HG02678 (cell line): ENCODE data around the gene LGI4.
"Not testable (repeated sequence)": the region's sequence is repeated elsewhere in the genome, so short reads cannot be mapped to it uniquely, and the experiment has no call there.

Experiments used
- ATAC-seq: cut with Tn5 transposase; IDR thresholded peaks from one replicate; pipeline ENCODE4 v1.9.1; 2021; ENCODE audit warnings: mild to moderate bottlenecking, moderate library complexity; ENCODE audit not compliant: unreplicated experiment

The LGI4 gene

DNA sequence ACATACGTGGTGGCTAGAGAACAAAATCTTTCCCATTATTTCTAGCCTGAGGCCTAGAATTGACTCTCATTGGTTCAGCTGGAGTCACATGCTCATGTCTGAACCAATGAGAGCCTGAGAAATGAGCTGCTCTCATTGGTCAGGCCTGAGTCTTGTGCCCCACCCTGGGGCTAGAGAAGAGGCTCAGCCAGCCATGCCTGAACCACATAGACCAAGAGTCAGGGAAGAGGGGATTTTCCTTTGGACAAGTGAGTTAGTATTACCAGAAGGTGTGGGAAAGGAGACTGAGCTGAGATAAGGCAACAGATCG, 26.5 kb upstream of the LGI4 start:
- no peak for ATAC-seq

DNA sequence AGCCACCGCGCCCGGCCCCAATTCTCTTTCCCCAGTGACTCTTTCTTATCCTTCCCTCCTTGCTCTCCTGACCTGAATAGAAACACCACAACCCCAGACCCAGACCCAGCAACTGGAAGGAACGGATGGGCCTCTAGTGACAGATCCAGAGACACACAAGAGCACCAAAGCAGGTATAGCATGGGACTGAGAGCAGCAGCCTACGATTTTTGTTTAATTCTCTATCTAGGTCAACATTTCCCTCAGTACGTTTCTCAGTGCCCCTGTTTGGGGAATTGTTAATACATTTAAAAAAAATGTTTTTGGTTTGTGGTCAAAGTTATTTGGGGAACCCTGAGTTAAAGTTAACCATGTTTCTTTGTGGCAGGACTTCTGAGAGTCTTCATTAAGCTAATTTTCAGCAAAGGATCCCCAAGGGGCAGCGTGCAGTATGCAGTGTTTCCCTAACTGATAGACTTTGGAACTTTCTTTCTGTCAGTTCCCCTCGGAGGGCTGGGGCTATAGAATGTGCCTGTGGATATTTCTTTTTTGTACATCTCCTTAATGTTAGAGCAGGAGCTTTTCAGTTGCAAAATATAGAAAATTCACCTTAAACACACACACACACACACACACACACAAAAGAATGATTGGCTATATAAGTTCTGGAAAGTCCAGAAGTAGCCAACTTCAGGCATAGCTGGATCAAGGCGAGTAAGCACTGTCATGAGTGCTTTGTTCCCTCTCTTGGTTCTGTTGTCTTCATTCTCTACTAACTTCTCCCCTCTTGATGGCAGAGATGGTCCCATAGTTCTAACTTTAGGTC, 26.0 kb upstream of the LGI4 start:
- ATAC-seq = no peak

DNA sequence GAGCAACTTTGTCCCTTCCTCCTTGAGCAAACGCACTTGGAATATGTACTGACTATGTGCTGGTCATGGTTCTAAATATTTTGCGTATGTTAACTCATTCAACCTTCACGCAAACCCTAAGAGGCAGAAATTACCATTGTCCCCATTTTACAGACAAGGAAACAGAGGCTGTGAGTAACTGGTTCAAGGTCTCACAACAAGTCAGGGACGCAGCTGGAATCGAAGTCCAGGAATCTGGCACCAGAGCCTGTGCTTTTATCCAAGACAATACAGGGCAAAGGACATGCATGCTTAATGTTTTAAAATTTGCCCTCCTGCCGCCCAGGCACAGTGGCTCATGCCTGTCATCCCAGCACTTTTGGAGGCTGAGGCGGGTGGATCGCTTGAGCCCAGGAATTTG, 24.7 kb upstream of the LGI4 start:
- no peak for ATAC-seq

DNA sequence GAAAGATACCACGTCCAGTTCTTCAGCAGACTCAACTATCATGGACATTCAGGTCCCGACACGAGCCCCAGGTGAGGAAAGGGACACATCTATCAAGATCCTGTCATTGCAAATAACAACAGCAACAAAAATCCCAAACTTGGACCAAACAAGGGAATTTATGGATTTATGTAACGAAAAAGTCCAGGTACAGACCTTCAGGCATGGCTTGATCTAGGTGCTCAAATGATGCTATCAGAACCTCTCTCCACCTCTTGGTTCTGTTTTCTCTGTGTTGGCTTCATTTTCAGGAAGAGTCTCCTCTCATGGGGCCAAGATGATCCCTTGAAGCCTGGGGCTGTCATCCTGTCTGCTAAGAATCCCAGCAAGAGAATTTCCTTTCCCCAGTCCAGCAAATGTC, 22.6 kb upstream of the LGI4 start:
- ATAC-seq = no peak

DNA sequence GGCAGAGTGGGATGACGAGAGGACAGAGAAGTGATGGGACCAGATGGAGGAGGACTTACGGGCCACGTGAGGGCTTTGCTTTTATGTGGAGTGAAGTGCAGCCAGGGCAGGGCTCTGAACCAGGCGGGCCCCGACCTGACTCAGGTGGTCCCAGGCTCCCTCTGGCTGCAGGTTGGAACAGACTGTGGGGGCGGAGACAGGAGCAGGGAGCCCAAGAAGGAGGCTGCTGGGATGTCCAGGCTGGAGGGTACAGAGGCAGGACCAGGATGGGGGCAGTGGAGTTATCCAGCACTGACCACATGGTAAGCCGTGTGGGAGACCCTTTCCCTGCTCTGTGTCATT, 21.8 kb upstream of the LGI4 start:
- ATAC-seq = no peak

DNA sequence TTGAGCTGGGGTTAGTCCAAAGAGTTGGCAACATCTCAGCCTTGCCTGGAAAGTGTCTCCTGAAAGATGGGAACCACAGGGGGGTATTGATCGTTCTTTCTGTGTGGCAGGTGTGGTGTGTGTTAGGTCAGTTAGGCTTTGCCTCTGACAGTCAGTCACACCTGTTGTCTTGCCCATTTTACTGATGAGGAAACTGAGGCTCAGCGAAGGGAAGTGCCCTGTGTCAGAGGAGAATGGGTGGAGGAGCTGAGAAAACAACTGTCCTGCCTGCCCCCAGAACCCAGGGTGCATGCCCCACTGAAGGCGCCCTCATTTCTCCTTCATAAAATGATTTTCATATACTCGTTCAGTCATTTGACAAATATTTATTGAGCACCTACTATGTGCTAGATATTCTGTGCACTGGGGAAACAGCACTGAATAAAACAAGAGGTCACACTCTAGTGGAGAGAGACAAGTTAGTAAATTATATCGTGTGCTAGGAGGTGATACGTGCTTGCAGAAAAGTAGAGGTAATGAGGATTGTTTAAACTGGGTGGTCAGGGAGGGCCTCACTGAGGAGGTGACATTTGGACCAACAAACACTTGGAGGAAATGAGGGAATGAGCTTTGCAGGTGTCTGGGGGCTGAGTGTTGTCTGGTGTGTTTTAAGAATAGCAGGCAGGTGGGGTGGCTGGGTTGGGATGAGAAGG, 21.3 kb upstream of the LGI4 start:
- ATAC-seq = no peak

DNA sequence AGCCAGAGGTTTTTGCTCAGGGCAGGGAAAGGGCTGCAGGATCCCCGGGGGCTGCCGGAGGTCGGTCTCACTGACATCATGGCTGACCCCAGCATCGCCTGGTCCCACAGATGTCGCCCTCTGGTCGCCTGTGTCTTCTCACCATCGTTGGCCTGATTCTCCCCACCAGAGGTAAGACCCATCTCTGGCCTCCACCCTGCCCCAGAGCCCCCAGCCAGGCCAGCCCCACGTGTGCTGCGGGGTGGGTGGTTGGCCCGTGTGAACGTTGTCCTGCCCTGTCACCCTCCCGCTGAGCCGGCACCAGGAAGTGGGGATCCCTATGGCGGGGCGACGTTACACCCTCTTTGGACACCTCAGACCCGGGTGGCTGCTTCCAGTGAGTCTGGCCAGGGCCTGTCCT, 20.6 kb upstream of the LGI4 start:
- ATAC-seq = no peak

DNA sequence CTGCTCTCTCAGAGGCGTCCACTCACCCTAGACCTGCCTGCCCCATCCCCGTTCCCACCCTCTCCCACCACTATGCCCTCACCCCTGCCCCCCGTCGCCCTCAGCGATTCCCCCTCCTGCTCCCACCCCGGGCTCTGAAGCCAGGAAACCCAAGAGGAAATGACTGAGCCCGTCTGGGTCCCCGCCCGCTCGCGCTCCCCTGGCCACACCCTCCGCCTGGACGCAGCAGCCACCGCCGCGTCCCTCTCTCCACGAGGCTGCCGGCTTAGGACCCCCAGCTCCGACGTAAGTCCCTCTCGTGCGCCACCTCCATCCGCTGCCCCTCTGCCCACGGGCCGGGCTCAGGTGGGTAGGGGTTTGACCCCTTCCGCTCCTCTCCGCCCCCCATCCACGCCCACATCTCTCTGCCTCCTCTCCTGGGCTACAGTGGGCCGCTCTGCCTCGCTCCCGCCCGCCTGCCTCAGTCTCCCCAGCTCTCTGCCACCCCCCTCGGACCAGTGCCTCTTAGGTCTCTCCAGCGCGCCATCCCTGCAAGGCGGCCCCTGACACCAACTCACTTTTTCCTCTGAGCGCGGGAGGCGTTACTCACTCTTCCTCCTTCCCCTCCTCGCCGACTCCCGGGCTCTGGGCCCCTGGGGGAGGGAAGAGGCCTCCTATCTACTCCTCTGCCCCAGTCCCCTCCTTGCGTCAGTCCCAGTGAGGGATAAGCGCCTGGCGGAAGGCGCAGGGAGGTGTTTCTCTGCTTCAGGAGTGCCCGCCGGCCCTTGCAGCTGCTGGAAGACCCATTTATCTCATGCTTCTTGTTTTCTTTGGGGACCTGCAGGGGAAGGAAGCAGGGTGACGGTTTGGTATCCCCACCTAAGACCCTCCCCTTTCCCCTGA, 19.9 kb upstream of the LGI4 start, which contains the start of gene FXYD5:
TSS of gene FXYD5 (plus strand) at position 211 of the 882 bp plus-strand sequence. CDS start 816 bp downstream, outside the sequence.
- ATAC-seq = no peak

DNA sequence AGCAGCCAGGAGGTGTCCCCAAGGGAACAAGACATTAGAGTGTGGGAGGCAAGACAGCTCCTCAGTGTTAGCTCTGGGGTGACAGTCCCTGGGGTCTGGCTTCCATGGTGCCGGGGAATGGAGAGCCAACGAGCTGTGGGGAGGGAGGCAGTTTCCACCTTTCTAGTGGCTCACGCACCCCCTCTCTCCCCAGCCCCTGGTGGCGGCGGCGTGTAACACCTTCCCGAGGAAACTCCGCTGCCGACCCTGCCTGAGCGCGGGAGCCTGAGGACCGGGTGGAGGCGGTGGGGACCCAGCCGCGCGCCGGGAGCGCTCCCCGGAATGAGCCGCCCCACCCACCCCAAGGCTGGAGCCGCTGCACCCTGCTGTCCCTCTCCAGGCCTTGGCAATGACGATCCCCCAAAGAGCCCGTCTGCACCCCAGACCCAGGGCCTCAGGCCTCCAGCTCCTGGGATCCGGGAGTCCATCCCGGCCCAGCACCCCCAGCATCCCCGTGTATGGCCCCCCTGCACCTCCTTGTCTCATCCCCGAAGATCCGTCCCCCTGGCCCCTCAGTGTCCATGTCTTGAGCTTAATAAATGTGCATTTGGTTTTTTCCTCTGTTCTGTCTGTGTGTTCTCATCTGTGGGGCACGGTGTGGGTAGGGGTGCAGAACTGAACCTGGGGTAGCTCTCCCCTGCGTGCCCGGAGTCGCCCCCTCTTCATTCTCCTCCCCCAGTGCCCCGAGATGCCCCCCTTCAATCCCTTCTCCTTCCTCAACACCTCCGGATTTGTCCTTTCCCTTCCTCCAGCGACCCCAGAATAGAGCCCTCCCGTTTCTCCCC, 19.1 kb upstream of the LGI4 start:
- ATAC-seq = peak; percentile 56

DNA sequence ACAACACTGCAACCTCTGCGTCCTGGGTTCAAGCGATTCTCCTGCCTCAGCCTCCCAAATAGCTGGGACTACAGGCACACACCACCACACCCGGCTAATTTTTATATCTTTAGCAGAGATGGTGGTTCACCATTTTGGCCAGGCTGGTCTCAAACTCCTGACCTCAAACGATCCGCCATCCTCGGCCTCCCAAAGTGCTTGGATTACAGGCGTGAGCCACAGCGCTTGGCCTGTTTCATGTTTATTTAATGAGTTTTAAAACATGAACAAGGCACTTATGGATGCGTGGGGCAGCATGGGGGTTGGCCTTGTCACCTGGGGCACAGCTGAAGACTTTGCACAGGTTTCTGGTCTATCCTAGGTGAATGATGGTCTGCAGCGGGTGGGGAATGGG, 18.3 kb upstream of the LGI4 start:
- not testable (repeated sequence) for ATAC-seq

DNA sequence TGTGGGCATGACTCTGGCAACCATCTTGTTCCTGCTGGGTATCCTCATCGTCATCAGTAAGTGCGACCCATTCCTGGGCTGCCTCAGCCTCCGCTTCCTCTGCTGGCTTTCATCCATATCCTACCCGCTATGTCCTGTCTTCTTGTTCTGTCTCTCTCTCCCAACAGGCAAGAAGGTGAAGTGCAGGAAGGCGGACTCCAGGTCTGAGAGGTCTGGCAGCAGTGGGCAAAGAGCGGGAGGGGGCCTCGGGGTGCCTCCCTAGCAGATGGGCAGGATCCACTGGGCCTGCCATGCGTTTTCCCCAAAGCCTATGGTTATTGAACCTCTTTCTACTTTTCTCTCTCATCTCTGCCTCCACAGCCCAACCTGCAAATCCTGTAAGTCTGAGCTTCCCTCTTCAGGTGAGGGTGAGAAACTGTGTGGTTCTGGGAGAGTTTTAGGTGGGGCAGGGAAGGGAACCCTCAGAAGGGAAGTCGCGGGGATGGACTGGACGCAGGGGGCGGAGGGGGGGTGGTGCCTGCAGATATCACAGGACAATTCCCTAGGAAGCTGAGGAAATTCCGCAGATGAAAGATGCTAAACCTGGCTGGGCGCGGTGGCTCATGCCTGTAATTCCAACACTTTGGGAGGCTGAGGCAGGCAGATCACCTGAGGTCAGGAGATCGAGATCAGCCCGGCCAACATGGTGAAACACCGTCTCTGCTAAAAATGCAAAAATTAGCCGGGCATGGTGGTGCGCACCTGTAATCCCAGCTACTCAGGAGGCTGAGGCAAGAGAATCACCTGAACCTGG, 16.6 kb upstream of the LGI4 start:
- no peak for ATAC-seq

DNA sequence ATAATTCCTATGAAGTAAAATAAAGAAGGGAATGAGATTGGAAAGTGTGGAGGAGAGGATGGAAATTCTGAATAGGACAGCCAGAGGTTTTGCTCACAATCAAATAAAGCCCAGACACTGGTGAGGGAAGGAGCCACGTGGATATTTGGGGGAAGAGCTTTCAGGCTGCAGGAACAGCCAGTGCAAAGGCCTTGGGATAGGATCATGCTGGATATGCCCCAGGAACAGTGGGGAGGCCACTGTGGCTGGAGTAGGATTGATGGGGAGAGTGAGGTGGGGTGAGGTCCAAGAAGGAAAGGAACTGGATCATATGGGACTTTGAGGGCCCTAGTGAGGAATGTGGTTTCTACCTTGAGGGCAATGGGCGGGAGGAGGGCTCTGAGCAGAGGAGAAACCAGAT, 15.6 kb upstream of the LGI4 start:
- ATAC-seq = no peak

DNA sequence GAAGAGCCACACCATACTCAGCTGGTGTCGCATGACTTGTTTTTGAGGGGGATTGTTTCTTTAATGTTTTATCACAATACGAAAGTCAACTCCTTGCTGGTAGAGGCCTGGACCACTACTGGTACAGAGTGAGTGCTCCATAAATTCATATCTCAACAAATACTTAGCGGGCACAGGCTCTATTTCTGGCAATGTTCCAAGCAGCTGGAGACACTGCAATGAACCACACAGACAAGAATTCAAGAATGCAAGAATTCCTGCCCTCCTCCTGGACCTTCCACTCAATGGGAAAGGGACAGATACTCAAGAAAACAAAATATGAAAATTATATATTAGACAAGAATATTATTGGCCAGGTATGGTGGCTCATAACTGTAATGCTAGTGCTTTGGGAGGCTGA, 14.6 kb upstream of the LGI4 start:
- no peak for ATAC-seq

DNA sequence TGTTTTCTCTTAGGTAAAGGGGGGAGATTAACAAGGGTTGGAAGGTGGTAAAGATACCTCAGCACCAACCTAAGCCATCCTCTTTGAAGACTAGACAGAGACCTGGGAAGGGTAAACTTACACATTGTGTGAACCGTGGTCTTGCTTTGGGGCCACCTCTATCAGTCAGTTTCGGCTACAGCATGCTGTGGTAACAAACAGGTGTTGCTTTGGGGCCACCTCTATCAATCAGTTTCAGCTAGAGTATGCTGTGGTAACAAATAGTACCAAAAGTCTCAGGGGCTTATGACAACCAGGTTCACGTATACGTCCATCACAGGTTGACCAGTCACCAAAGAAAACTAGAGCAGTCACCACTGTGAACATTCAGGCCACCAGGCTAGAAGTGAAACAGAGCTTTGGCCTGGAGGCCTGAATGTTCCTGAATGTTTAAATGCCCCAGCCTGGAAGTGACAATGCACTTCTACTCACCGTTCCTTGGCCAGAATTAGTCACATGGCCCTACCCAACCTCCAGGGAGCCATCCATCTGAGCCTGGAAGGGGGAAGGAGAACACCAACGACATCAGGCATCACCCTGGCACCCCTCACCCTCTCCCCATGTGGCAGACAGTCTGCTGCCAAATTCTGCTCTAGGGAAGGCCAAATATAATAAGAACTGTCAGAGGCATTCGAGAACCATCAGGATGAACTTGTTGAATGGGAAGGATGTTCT, 12.0 kb upstream of the LGI4 start:
- no peak for ATAC-seq

DNA sequence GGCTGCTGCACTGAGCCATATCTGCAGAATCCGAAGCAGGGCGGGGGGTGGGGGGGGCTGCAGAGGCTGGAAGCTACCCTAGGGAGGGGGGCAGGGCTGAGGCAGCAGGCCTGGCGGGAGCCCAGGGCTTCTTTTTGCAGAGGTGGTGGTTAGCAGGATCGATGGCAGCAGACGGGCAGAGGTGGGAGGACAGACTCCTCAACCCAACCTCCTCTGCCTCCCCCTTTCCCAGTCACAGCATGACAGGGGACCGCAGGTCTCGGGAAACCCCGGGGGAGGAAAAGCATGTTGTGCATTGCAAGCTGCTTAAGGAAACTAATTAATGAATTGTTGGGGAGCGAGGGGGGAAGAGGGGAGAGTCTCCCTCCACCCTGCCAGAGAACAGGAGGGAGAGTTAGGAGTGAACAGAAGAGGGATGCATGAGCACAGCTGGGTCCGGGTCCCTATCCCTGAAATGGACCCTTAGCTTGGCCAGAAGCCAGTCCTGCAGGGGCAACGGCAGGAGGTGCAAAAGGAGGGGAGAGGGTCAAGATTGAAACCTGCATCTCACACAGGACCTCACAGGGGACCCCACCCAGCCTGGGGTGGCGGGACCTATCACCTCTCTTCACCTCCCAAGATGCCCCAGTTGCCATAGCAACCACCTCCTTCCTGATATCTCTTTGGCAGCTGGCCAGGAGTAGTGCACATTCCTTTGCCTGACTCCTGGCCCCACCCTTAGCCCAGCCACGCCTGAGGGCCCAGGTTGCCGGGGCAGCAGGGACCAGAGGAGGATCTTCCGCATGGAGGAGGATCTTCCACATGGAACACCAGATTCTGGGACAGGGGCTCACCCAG, 10.0 kb upstream of the LGI4 start:
- no peak for ATAC-seq

DNA sequence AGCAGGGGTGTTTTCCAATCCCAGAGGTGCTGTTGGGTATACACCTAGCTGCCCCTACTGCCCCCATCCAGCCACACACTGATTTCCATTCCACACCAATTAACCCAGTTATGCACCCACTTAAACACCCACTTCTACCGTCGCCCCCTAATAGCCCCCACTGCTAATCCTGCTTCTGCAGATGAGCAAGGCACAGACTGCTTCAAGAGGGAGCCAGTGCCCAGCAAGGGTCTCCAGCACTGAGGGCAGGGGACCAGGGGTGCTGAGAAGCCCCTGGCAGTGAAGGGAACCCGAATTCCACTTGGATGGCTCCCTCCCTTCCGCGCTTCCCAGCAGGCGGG, 9.4 kb upstream of the LGI4 start:
- no peak for ATAC-seq

DNA sequence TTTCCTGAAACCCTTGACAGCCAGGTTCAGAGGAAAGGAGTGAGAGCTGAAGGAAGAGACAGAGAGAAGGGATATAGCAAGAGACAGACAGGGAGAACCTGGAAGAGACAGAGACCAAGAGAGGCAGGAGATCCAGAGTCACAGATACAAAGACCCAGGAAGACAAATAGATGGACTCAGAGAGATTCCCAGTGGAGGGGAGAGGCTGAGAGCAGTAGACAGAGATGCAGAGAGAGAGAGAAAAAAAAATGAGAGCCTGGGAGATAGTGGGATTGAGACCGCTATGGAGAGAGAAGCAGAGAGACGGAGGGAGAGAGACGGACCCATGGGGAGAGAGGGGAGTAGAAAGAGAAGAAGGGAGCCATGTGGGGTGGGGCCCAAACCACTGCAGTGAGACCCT, 9.0 kb upstream of the LGI4 start:
- ATAC-seq = no peak

DNA sequence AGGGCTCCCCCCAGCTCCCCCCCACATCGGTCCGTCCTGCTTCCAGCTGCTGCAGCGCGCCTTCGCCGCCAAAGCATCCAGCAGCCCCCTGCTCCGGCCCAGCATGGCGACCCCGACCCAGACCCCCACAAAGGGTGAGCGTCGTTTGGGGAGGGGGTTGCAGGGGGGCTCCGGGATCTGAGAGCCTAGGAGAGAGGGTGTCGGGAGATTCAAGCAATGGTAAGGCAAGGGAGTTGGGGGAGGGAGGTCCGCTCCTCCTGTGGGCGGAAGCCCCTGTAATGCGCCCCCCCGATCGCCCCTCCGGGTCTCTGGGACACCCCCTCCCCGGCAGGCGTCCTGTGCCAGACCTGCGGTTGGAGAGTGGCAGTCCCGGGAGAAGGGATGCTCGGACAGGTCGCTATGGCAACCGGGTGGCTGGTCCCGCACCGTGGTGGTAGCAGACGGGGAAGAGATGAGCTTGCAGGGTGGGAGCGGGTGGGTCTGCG, 8.4 kb upstream of the LGI4 start, which contains the start of gene FXYD7:
TSS of gene FXYD7 (plus strand) at position 25 of the 485 bp plus-strand sequence. CDS start at position 104, 79 bp downstream.
- ATAC-seq = no peak
